ENCODE measurements around the gene CBLN1.

DNA sequence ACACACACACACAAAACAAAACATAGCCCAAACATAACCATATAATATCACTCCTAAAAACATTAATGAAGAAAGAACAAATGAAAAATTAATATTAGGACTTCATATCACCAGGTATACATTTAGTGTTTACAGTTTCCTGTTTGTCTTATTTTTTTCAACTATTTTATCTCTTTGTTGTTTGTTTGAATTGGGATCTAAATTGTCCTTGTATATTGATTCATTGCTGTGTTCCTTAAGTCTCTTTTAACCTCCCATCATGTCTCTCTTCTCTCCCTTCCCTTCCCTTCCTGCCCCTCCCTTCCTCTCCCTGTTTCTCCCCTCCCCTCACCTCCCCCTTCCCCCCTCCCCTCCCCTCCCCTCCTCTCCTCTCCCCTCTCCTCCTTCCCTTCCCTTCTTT is 23.8 kb upstream of the CBLN1 start:
- no peak for TF ChIP-seq TEAD4 (CRISPR knock-in tag; IDR thresholded peaks at IDR 0.05)
- TF ChIP-seq ZNF232 (CRISPR knock-in tag; IDR thresholded peaks at IDR 0.05) = no peak
- TF ChIP-seq FOXP1 (CRISPR knock-in tag; IDR thresholded peaks at IDR 0.05; ENCODE audit: borderline replicate concordance) = no peak
- TF ChIP-seq, protein P1, sequence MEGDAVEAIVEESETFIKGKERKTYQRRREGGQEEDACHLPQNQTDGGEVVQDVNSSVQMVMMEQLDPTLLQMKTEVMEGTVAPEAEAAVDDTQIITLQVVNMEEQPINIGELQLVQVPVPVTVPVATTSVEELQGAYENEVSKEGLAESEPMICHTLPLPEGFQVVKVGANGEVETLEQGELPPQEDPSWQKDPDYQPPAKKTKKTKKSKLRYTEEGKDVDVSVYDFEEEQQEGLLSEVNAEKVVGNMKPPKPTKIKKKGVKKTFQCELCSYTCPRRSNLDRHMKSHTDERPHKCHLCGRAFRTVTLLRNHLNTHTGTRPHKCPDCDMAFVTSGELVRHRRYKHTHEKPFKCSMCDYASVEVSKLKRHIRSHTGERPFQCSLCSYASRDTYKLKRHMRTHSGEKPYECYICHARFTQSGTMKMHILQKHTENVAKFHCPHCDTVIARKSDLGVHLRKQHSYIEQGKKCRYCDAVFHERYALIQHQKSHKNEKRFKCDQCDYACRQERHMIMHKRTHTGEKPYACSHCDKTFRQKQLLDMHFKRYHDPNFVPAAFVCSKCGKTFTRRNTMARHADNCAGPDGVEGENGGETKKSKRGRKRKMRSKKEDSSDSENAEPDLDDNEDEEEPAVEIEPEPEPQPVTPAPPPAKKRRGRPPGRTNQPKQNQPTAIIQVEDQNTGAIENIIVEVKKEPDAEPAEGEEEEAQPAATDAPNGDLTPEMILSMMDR (IDR thresholded peaks at IDR 0.05) = no peak
- TF ChIP-seq, protein P2, sequence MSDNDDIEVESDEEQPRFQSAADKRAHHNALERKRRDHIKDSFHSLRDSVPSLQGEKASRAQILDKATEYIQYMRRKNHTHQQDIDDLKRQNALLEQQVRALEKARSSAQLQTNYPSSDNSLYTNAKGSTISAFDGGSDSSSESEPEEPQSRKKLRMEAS (CRISPR knock-in tag; IDR thresholded peaks at IDR 0.05) = no peak

All from WTC11 (cell line).